HEK293T (cell line): Measurements from ENCODE around the gene SERPINH1.

ENCODE experiments used
- CTCF ChIA-PET: fragments of 350-600 bp; formaldehyde crosslinking; extraction: SDS; loops from one replicate; lab custom pipeline; 2021; ENCODE audit warnings: antibody characterized with exemption, inconsistent platforms; lab: Yijun Ruan, JAX
- POLR2A ChIA-PET: fragments of 350-600 bp; formaldehyde crosslinking; extraction: SDS; loops from one replicate; lab custom pipeline; 2020; ENCODE audit warnings: antibody characterized with exemption, inconsistent platforms; lab: Yijun Ruan, JAX
- DNase-seq: peaks from one replicate; pipeline ENCODE4 v3.0.0; 2012; ENCODE audit warnings: mixed read lengths; ENCODE audit errors: extremely low spot score
- ARNT ChIP-seq: fragments of 450-650 bp; IDR thresholded peaks from 2 replicates; pipeline ENCODE4 v1.6.1; 2017; ENCODE audit warnings: mild to moderate bottlenecking
- BHLHE40 ChIP-seq: fragments of 450-650 bp; IDR thresholded peaks from 2 replicates; pipeline ENCODE4 v1.6.1; 2016; ENCODE audit warnings: mild to moderate bottlenecking, moderate library complexity, borderline replicate concordance
- CTBP1 ChIP-seq: fragments of 450-650 bp; IDR thresholded peaks from 2 replicates; pipeline ENCODE4 v1.6.1; 2016; ENCODE audit warnings: borderline replicate concordance
- ELF4 ChIP-seq: fragments of 450-650 bp; IDR thresholded peaks from 2 replicates; pipeline ENCODE4 v1.6.1; 2017; ENCODE audit warnings: antibody characterized with exemption
- FOXA1 ChIP-seq: fragments of 450-650 bp; IDR thresholded peaks from 2 replicates; pipeline ENCODE4 v1.6.1; 2016; ENCODE audit warnings: mild to moderate bottlenecking
- FOXK2 ChIP-seq: fragments of 450-650 bp; IDR thresholded peaks from 2 replicates; pipeline ENCODE4 v1.6.1; 2016; ENCODE audit warnings: mild to moderate bottlenecking
- FOXM1 ChIP-seq: fragments of 450-650 bp; IDR thresholded peaks from 2 replicates; pipeline ENCODE4 v1.6.1; 2017; ENCODE audit warnings: mild to moderate bottlenecking, borderline replicate concordance
- HDGF ChIP-seq: fragments of 450-650 bp; IDR thresholded peaks from 2 replicates; pipeline ENCODE4 v1.6.1; 2017; ENCODE audit warnings: antibody characterized with exemption, borderline replicate concordance
- L3MBTL2 ChIP-seq: fragments of 450-650 bp; conservative IDR thresholded peaks from 2 replicates; pipeline ENCODE4 v1.6.1; 2016; ENCODE audit warnings: mild to moderate bottlenecking
- LEF1 ChIP-seq: fragments of 450-650 bp; IDR thresholded peaks from 2 replicates; pipeline ENCODE4 v1.6.1; 2017; ENCODE audit warnings: mild to moderate bottlenecking, borderline replicate concordance
- NFRKB ChIP-seq: fragments of 450-650 bp; IDR thresholded peaks from 2 replicates; pipeline ENCODE4 v1.6.1; 2016; ENCODE audit warnings: mild to moderate bottlenecking, moderate library complexity
- SP1 ChIP-seq: fragments of 450-650 bp; IDR thresholded peaks from 2 replicates; pipeline ENCODE4 v1.6.1; 2017
- SUZ12 ChIP-seq: fragments of 450-650 bp; IDR thresholded peaks from 2 replicates; pipeline ENCODE4 v1.6.1; 2016; ENCODE audit warnings: mild to moderate bottlenecking
- TARDBP ChIP-seq: fragments of 450-650 bp; IDR thresholded peaks from 2 replicates; pipeline ENCODE4 v1.6.1; 2016
- ZNF384 ChIP-seq: fragments of 450-650 bp; IDR thresholded peaks from 2 replicates; pipeline ENCODE4 v1.6.1; 2016
- TF ChIP-seq, protein P1 (sequence below): fragments of 450-650 bp; IDR thresholded peaks from 2 replicates; pipeline ENCODE4 v1.6.1; 2016

SERPINH1 gene

DNA sequence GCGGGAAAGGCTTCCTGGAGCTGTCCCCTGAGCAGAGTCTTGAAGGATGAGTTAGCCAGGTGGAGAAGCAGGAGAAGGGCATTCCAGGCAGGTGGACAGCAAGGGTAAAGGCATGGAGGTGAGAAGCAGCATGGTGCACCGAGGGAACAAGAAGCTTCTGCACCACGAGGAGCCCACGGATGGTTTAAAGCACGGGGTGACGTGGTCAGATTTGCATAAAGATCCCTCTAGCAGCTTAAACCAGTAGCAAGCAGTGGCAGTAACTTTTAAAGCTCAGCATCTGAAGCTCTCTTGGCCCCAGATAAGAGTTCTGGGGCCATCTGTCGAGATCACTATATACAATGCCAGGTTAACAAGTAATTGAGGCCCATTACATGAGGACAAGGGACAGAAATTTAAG lies 36.8 kb downstream of the SERPINH1 start:
- ChIA-PET CTCF (interaction anchor here (1.6 to 1.8 kb wide), 2 partner anchors 16 to 36 kb away, joined by 3 to 5 read pairs; no protein-coding TSS in a partner anchor), POLR2A (interaction anchor here (1.6 kb wide), 1 partner anchor 15 kb away, joined by 7 read pairs; no protein-coding TSS in a partner anchor)
- DNase-seq: no peak
- TF ChIP-seq FOXA1: no peak
- no peak for TF ChIP-seq ZNF384
- TF ChIP-seq CTBP1: no peak
- no peak for TF ChIP-seq TARDBP
- TF ChIP-seq ELF4: no peak
- TF ChIP-seq LEF1: no peak
- no peak for TF ChIP-seq SUZ12
- TF ChIP-seq, protein P1, sequence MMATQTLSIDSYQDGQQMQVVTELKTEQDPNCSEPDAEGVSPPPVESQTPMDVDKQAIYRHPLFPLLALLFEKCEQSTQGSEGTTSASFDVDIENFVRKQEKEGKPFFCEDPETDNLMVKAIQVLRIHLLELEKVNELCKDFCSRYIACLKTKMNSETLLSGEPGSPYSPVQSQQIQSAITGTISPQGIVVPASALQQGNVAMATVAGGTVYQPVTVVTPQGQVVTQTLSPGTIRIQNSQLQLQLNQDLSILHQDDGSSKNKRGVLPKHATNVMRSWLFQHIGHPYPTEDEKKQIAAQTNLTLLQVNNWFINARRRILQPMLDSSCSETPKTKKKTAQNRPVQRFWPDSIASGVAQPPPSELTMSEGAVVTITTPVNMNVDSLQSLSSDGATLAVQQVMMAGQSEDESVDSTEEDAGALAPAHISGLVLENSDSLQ: no peak
- no peak for TF ChIP-seq HDGF
- TF ChIP-seq SP1: no peak
- TF ChIP-seq FOXK2: no peak
- no peak for TF ChIP-seq NFRKB
- TF ChIP-seq ARNT: no peak
- TF ChIP-seq BHLHE40: no peak
- TF ChIP-seq L3MBTL2: no peak
- TF ChIP-seq FOXM1: no peak

DNA sequence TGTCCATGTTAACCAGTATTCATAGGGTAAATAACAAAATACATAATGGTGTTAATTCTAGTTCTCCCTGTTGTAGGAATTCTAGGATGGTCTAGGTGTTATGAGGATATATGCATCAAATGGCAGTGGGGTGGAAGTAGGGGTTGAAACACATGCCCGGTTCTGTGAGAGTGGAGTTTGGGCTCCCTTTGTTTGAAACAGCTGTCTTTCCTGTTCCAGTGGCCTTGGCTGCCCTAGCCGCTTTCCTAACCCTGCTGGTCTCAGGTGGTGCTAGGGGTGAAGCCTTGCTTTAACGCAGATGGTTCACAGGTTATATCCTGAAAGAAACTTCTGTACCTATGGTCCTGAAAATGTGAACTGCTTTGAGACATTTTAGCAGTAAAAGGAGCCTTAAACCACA lies 38.3 kb downstream of the SERPINH1 start:
- TF ChIP-seq ZNF384 (no peak), NFRKB (no peak), ARNT (no peak), BHLHE40 (no peak), TARDBP (no peak), FOXA1 (no peak), FOXM1 (no peak), SUZ12 (no peak), HDGF (no peak)
- TF ChIP-seq, protein P1: no peak
- ChIA-PET CTCF (interaction anchor here (1.0 kb wide), 1 partner anchor 53 kb away, joined by 3 read pairs; no protein-coding TSS in a partner anchor), POLR2A (no interaction called here)
- DNase-seq: no peak

DNA sequence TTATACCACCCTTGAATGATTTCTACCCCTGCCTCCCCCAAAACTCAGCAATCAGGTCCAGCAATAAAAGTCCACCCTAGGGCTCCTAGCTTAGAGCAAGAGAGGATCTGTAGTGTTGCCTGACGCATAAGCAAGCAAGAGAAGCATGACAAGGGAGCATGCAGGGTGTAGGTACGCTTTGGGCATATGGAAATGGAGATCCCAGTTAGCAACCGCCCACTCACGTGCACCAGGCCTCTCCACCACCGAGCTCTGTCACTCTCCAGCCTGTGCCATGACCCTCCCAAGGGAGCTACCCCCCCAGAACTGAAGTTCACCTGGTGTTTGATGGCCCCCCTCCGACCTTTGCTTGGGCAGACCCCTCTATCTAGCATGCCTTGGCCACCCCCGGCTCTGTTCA lies 39.4 kb downstream of the SERPINH1 start:
- POLR2A ChIA-PET: interaction anchor here (0.6 to 0.8 kb wide), 2 partner anchors 19 to 32 kb away, joined by 3 read pairs; no protein-coding TSS in a partner anchor
- no peak for DNase-seq
- no peak for TF ChIP-seq HDGF
- TF ChIP-seq SP1: no peak
- no peak for TF ChIP-seq CTBP1
- CTCF ChIA-PET: no interaction called here

DNA sequence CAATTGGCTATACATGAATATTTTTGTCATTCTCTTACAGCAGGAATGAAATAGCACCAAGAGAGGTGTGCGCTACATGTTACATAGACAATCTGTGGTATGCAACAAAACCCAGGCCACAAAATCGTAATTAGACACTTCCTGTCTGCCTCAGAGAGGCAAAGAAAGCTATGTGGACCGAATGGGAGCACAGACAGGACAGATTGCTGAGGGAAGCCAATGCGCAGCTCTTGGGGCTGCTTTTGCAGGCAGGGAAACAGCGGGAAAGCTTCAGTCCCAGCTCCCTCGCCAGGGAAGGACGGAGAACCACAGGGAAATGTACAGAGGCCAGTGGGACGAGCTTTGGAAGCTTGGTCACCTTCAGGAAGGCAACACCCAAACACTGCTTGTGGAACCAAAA lies 40.9 kb downstream of the SERPINH1 start:
- DNase-seq: no peak
- POLR2A ChIA-PET: no interaction called here
- CTCF ChIA-PET: no interaction called here
- TF ChIP-seq FOXA1: no peak
- no peak for TF ChIP-seq ELF4
- TF ChIP-seq ARNT: no peak
- TF ChIP-seq HDGF: no peak
- no peak for TF ChIP-seq BHLHE40
- no peak for TF ChIP-seq LEF1
- no peak for TF ChIP-seq NFRKB
- TF ChIP-seq, protein P1: no peak
- no peak for TF ChIP-seq FOXM1
- no peak for TF ChIP-seq CTBP1
- TF ChIP-seq SP1: no peak
- TF ChIP-seq L3MBTL2: no peak
- no peak for TF ChIP-seq ZNF384
- TF ChIP-seq SUZ12: no peak
- TF ChIP-seq TARDBP: no peak
- no peak for TF ChIP-seq FOXK2

DNA sequence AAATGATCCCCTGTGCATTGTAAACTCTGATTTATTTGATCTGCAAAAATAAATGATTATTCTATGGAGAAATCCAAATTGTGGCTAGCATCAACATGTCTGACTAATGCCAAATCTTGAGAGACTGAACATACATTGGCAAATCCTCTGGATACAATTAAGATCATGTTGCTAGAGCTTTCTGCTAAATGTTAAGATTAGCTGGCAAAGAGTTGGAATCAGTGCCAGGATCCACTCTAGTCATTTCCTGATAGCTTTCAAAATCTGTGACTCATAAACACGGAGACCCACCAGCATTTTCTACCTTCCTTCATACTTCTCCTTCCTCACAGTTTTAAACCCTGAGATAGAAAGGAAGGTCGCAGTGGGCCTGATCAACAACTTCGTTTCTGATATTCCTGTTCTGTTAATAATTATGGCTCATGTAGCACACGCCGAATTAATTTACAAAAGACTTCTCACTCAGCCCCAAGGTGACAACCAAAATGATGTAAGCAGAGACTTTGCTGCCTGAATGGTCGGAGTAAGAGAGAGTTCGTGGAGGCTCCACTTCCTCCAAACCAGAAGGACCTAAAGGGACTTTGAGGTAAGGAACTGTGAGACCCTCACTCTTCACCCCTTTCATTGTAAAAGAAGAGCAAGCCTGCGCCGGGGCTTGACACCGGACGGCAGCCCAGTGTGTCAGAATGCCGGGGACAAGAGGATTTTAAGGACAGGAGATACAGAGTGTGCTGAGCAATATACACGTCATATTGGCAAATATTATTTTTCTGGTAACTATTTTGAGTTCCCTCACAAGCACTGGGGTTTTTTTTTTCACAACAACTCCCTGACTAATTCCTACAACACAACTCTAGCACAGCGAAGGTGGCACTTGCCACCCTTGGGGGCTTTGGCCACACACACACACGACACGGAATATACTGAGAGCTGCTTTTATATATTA lies 42.0 kb downstream of the SERPINH1 start:
- no peak for DNase-seq
- POLR2A ChIA-PET: no interaction called here
- no peak for TF ChIP-seq CTBP1
- TF ChIP-seq FOXA1: no peak
- TF ChIP-seq ARNT: no peak
- TF ChIP-seq ZNF384: no peak
- no peak for TF ChIP-seq L3MBTL2
- TF ChIP-seq BHLHE40: no peak
- no peak for TF ChIP-seq FOXK2
- CTCF ChIA-PET: no interaction called here

DNA sequence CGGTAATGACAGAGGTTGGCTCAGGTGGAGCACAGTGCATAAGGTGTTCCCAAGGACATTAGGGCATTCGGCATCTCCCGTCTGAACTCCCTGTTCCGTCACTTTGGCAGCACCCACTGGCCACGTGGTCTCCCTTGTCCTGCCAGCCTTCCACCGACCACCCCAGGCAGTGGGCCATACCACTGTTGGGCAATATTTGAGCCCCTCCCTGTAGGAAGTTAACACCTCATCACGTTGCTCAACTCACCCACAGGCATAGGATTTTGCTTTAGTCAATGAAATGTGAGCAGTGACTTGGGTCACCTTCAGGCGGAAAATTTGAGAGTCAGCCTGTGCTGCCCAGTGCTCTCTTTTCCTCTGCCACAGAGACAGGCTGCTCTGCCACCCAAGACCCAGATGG lies 44.0 kb downstream of the SERPINH1 start:
- CTCF ChIA-PET: no interaction called here

More for the DNA sequence above, 44.0 kb downstream of the SERPINH1 start:
- no peak for TF ChIP-seq HDGF
- TF ChIP-seq FOXK2: no peak
- TF ChIP-seq SP1: no peak
- no peak for TF ChIP-seq ZNF384
- TF ChIP-seq, protein P1: no peak
- no peak for TF ChIP-seq ARNT
- TF ChIP-seq TARDBP: no peak
- no peak for TF ChIP-seq BHLHE40
- TF ChIP-seq CTBP1: no peak
- no peak for TF ChIP-seq SUZ12
- TF ChIP-seq L3MBTL2: no peak
- TF ChIP-seq LEF1: no peak
- no peak for TF ChIP-seq FOXM1
- no peak for TF ChIP-seq ELF4
- no peak for TF ChIP-seq FOXA1
- TF ChIP-seq NFRKB: no peak
- POLR2A ChIA-PET: no interaction called here
- no peak for DNase-seq
